8988T (cell line): ENCODE data around the gene GNAS-AS1.

Experiments
- DNase-seq: peaks from one replicate; pipeline ENCODE4 v3.0.0; 2011

The GNAS-AS1 gene

GRCh38 chr20:58802061-58802460 lies 48.6 kb downstream of the GNAS-AS1 start:
- no peak for DNase-seq

- DNase-seq = no peak
Observed at GRCh38 chr20:58800134-58800871, 50.4 kb downstream of the GNAS-AS1 start.

- DNase-seq = no peak
Observed at GRCh38 chr20:58797371-58798338, 53.0 kb downstream of the GNAS-AS1 start.

GRCh38 chr20:58795923-58796245 lies 54.8 kb downstream of the GNAS-AS1 start:
- DNase-seq = no peak

- DNase-seq = no peak
Observed at GRCh38 chr20:58795181-58795922, 55.4 kb downstream of the GNAS-AS1 start.

GRCh38 chr20:58794510-58795180 lies 56.1 kb downstream of the GNAS-AS1 start:
- no peak for DNase-seq

GRCh38 chr20:58793512-58794420 lies 56.9 kb downstream of the GNAS-AS1 start:
- no peak for DNase-seq

- no peak for DNase-seq
Observed at GRCh38 chr20:58792426-58792825, 58.3 kb downstream of the GNAS-AS1 start.

GRCh38 chr20:58791286-58791685 lies 59.4 kb downstream of the GNAS-AS1 start:
- DNase-seq = no peak

GRCh38 chr20:58790454-58790853 lies 60.2 kb downstream of the GNAS-AS1 start:
- DNase-seq = no peak

GRCh38 chr20:58788896-58789544 lies 61.7 kb downstream of the GNAS-AS1 start:
- no peak for DNase-seq

- DNase-seq = no peak
Observed at GRCh38 chr20:58787211-58788005, 63.3 kb downstream of the GNAS-AS1 start.

- no peak for DNase-seq
Observed at GRCh38 chr20:58784321-58785074, 66.2 kb downstream of the GNAS-AS1 start.

- no peak for DNase-seq
Observed at GRCh38 chr20:58783511-58784011, 67.1 kb downstream of the GNAS-AS1 start.

GRCh38 chr20:58781138-58781537 lies 69.6 kb downstream of the GNAS-AS1 start:
- DNase-seq = no peak

- no peak for DNase-seq
Observed at GRCh38 chr20:58778760-58779159, 71.9 kb downstream of the GNAS-AS1 start.

- DNase-seq = no peak
Observed at GRCh38 chr20:58777657-58778056, 73.0 kb downstream of the GNAS-AS1 start.

GRCh38 chr20:58776109-58776508 lies 74.6 kb downstream of the GNAS-AS1 start:
- no peak for DNase-seq

- DNase-seq = no peak
Observed at GRCh38 chr20:58775371-58775770, 75.3 kb downstream of the GNAS-AS1 start.
